MM.1S (cell line): Measurements from ENCODE around the gene HSD17B13.

Source experiments
- CTCF ChIP-seq: fragments of 300-600 bp; sonication (generic); IDR thresholded peaks from 2 replicates; pipeline ENCODE4 v1.5.1; 2016; ENCODE audit warnings: antibody characterized with exemption, low read length, mixed read lengths
- EZH2 ChIP-seq: fragments of 300-600 bp; sonication (generic); optimal IDR thresholded peaks from 2 replicates; pipeline ENCODE3; 2017; ENCODE audit warnings: low read depth, mild to moderate bottlenecking, antibody characterized with exemption, low read length, mixed read lengths

GRCh38 chr4:87354168-87355102 is 31.8 kb upstream of the HSD17B13 start:
- TF ChIP-seq CTCF, result no peak
- no peak for TF ChIP-seq EZH2
